ENCODE data around the gene ANAPC15. TPM values are rescaled to one million over a fixed set of nuclear protein-coding genes. Genes with fewer than 3 reads are reported as not detected.

ANAPC15 gene
- total RNA-seq, 2 donors from 2014 or later, result 47.0 to 54.6 TPM

GRCh38 chr11:72075756-72076155 is 36.7 kb downstream of the ANAPC15 start:
- peaks cover 38% of the 10 kb centered on the region for H3K4me1 Mint-ChIP-seq
- no peaks in the 10 kb centered on the region for H3K36me3 Mint-ChIP-seq (ENCODE audit: low read depth)
- ATAC-seq (no peak), DNase-seq (no peak)
- peak overlapping the region; percentile 62 for H3K27ac Mint-ChIP-seq
- H3K27me3 Mint-ChIP-seq, result no peaks in the 10 kb centered on the region
- no peak overlapping the region for H3K4me3 Mint-ChIP-seq
- H3K9me3 ChIP-seq (ENCODE audit: control insufficient read depth, low read length, poor library complexity, severe bottlenecking), result no peaks in the 10 kb centered on the region

- ATAC-seq, result no peak
- Mint-ChIP-seq H3K4me3 (no peak overlapping the region), H3K4me1 (peaks cover 36% of the 10 kb centered on the region), H3K36me3 (ENCODE audit: low read depth) (no peaks in the 10 kb centered on the region), H3K27me3 (no peaks in the 10 kb centered on the region), H3K27ac (peak overlapping the region; percentile 62)
- DNase-seq, result no peak
- no peaks in the 10 kb centered on the region for H3K9me3 ChIP-seq (ENCODE audit: control insufficient read depth, low read length, poor library complexity, severe bottlenecking)
Observed at GRCh38 chr11:72075109-72075508, 37.4 kb downstream of the ANAPC15 start.

- no peak overlapping the region for H3K4me3 Mint-ChIP-seq
- H3K36me3 Mint-ChIP-seq (ENCODE audit: low read depth), result peaks cover 7% of the 10 kb centered on the region
- ATAC-seq (no peak), DNase-seq (no peak)
- no peak overlapping the region for H3K27ac Mint-ChIP-seq
- no peaks in the 10 kb centered on the region for H3K27me3 Mint-ChIP-seq
- H3K9me3 ChIP-seq (ENCODE audit: control insufficient read depth, low read length, poor library complexity, severe bottlenecking), result no peaks in the 10 kb centered on the region
- peaks cover 33% of the 10 kb centered on the region for H3K4me1 Mint-ChIP-seq
Observed at GRCh38 chr11:72072348-72072747, 40.1 kb downstream of the ANAPC15 start.

GRCh38 chr11:72070491-72070890 is 42.0 kb downstream of the ANAPC15 start:
- peak overlapping the region; percentile 51 for H3K27ac Mint-ChIP-seq
- no peaks in the 10 kb centered on the region for H3K27me3 Mint-ChIP-seq
- DNase-seq, result no peak
- ATAC-seq, result no peak
- peaks cover 9% of the 10 kb centered on the region for H3K36me3 Mint-ChIP-seq (ENCODE audit: low read depth)
- H3K4me1 Mint-ChIP-seq, result peaks cover 32% of the 10 kb centered on the region
- no peak overlapping the region for H3K4me3 Mint-ChIP-seq
- H3K9me3 ChIP-seq (ENCODE audit: control insufficient read depth, low read length, poor library complexity, severe bottlenecking), result no peaks in the 10 kb centered on the region

- no peak for DNase-seq
- Mint-ChIP-seq H3K27me3 (no peaks in the 10 kb centered on the region), H3K27ac (peak overlapping the region; percentile 51), H3K36me3 (ENCODE audit: low read depth) (peaks cover 9% of the 10 kb centered on the region), H3K4me1 (peaks cover 32% of the 10 kb centered on the region), H3K4me3 (peak overlapping the region; percentile 12)
- ATAC-seq, result peak; percentile 44
- H3K9me3 ChIP-seq (ENCODE audit: control insufficient read depth, low read length, poor library complexity, severe bottlenecking), result no peaks in the 10 kb centered on the region
Observed at GRCh38 chr11:72069787-72070251, 42.7 kb downstream of the ANAPC15 start.

- Mint-ChIP-seq H3K4me3 (no peak overlapping the region), H3K27ac (no peak overlapping the region), H3K4me1 (peaks cover 32% of the 10 kb centered on the region), H3K36me3 (ENCODE audit: low read depth) (peaks cover 9% of the 10 kb centered on the region), H3K27me3 (no peaks in the 10 kb centered on the region)
- no peaks in the 10 kb centered on the region for H3K9me3 ChIP-seq (ENCODE audit: control insufficient read depth, low read length, poor library complexity, severe bottlenecking)
- DNase-seq (no peak), ATAC-seq (no peak)
Observed at GRCh38 chr11:72069200-72069599, 43.3 kb downstream of the ANAPC15 start.

- Mint-ChIP-seq H3K27me3 (no peaks in the 10 kb centered on the region), H3K4me1 (peaks cover 28% of the 10 kb centered on the region), H3K36me3 (ENCODE audit: low read depth) (peaks cover 9% of the 10 kb centered on the region), H3K27ac (no peak overlapping the region), H3K4me3 (no peak overlapping the region)
- no peaks in the 10 kb centered on the region for H3K9me3 ChIP-seq (ENCODE audit: control insufficient read depth, low read length, poor library complexity, severe bottlenecking)
- ATAC-seq (no peak), DNase-seq (no peak)
Observed at GRCh38 chr11:72067676-72068075, 44.8 kb downstream of the ANAPC15 start.

- Mint-ChIP-seq H3K36me3 (ENCODE audit: low read depth) (peaks cover 9% of the 10 kb centered on the region), H3K27me3 (no peaks in the 10 kb centered on the region), H3K4me1 (peaks cover 24% of the 10 kb centered on the region), H3K27ac (no peak overlapping the region), H3K4me3 (no peak overlapping the region)
- DNase-seq, result no peak
- H3K9me3 ChIP-seq (ENCODE audit: control insufficient read depth, low read length, poor library complexity, severe bottlenecking), result no peaks in the 10 kb centered on the region
- ATAC-seq, result no peak
Observed at GRCh38 chr11:72067266-72067665, 45.2 kb downstream of the ANAPC15 start.

- ATAC-seq (no peak), DNase-seq (no peak)
- H3K27me3 Mint-ChIP-seq, result no peaks in the 10 kb centered on the region
- H3K4me1 Mint-ChIP-seq, result peaks cover 22% of the 10 kb centered on the region
- no peaks in the 10 kb centered on the region for H3K9me3 ChIP-seq (ENCODE audit: control insufficient read depth, low read length, poor library complexity, severe bottlenecking)
- H3K4me3 Mint-ChIP-seq, result no peak overlapping the region
- peaks cover 10% of the 10 kb centered on the region for H3K36me3 Mint-ChIP-seq (ENCODE audit: low read depth)
- no peak overlapping the region for H3K27ac Mint-ChIP-seq
Observed at GRCh38 chr11:72066855-72067254, 45.6 kb downstream of the ANAPC15 start.

GRCh38 chr11:72061739-72062396 is 50.6 kb downstream of the ANAPC15 start:
- no peak overlapping the region for H3K4me3 Mint-ChIP-seq
- no peak for ATAC-seq
- peaks cover 5% of the 10 kb centered on the region for H3K36me3 Mint-ChIP-seq (ENCODE audit: low read depth)
- H3K27me3 Mint-ChIP-seq, result no peaks in the 10 kb centered on the region
- no peaks in the 10 kb centered on the region for H3K9me3 ChIP-seq (ENCODE audit: control insufficient read depth, low read length, poor library complexity, severe bottlenecking)
- H3K4me1 Mint-ChIP-seq, result peaks cover 6% of the 10 kb centered on the region
- no peak for DNase-seq
- no peak overlapping the region for H3K27ac Mint-ChIP-seq

Other genes with a start within 250 kb of the ANAPC15 start
- gene DEFB131B, start 234.2 kb downstream of the ANAPC15 start, total RNA-seq, result not detected
- 10 to 100 TPM; 16.4 to 16.6 TPM for gene XNDC1N, start 184.1 kb downstream of the ANAPC15 start, total RNA-seq
- gene RNF121, start 183.6 kb downstream of the ANAPC15 start, total RNA-seq, result 10 to 100 TPM; 15.7 to 23.4 TPM
- gene IL18BP, start 113.8 kb downstream of the ANAPC15 start, total RNA-seq, result 10 to 100 TPM; 25.7 to 28.0 TPM
- 100 to 1,000 TPM; 207 to 208 TPM for gene NUMA1, start 32.2 kb downstream of the ANAPC15 start, total RNA-seq
- 1 to 10 TPM in 1 of 2 donors, under 1 TPM in 1; 0.75 to 4.5 TPM for gene LRRC51, start 31.8 kb downstream of the ANAPC15 start, total RNA-seq
- 10 to 100 TPM; 43.7 to 74.6 TPM for gene LAMTOR1, start 9.4 kb downstream of the ANAPC15 start, total RNA-seq
- not detected for gene TOMT, start 6.8 kb downstream of the ANAPC15 start, total RNA-seq
- under 1 TPM in 1 of 2 donors, not detected in 1; 0.44 TPM for gene FOLR3, start 23.0 kb upstream of the ANAPC15 start, total RNA-seq
- not detected for gene FOLR1, start 79.4 kb upstream of the ANAPC15 start, total RNA-seq
- not detected for gene FOLR2, start 104.1 kb upstream of the ANAPC15 start, total RNA-seq
- gene INPPL1, start 112.1 kb upstream of the ANAPC15 start, total RNA-seq, result 100 to 1,000 TPM; 102 to 108 TPM
- gene PHOX2A, start 131.5 kb upstream of the ANAPC15 start, total RNA-seq, result not detected

All from T-helper 17 cell (primary cell).